IMR-90 (cell line): ENCODE results near the gene C22orf31. TPM values are rescaled to one million over a fixed set of nuclear protein-coding genes. Genes with fewer than 3 reads are reported as not detected.

ENCODE experiments used
- ATAC-seq: fragments of 200-7000 bp; cut with Tn5 transposase; 2 replicates; pipeline ENCODE4 v1.9.1; 2020; ENCODE audit warnings: low read depth, mild to moderate bottlenecking, moderate library complexity
- BruUV-seq: library from RNA; stranded (reverse); fragments of 400-500 nt; replicated peaks from 2 replicates; lab custom pipeline; 2021; lab: Mats Ljungman, UMichigan
- CTCF ChIA-PET: fragments of 300-600 bp; formaldehyde crosslinking; extraction: SDS; loops from one replicate; lab custom pipeline; 2021; ENCODE audit warnings: antibody characterized with exemption; lab: Yijun Ruan, JAX
- POLR2A ChIA-PET: fragments of 300-600 bp; sonication (Branson Sonifier 250); formaldehyde crosslinking; loops from one replicate; lab custom pipeline; 2022; ENCODE audit warnings: antibody characterized with exemption; ENCODE audit not compliant: unreplicated experiment; lab: Charles Lee
- DNase-seq: peaks from one replicate; pipeline ENCODE4 v3.0.0; 2013
- H2AFZ ChIP-seq: replicated peaks from 2 replicates; pipeline ENCODE3; 2013; ENCODE audit warnings: low read length, mild to moderate bottlenecking; ENCODE audit not compliant: poor library complexity
- H2AK5ac ChIP-seq: 2 replicates; pipeline ENCODE4 v1.6.1; 2013; ENCODE audit warnings: low read depth, low read length, inconsistent platforms
- H2AK9ac ChIP-seq: replicated peaks from 2 replicates; pipeline ENCODE3; 2013; ENCODE audit warnings: mild to moderate bottlenecking, low read depth, low read length, moderate library complexity; ENCODE audit not compliant: poor library complexity
- H2BK120ac ChIP-seq: 2 replicates; pipeline ENCODE4 v1.6.1; 2013; ENCODE audit warnings: low read depth, low read length, inconsistent platforms
- H2BK15ac ChIP-seq: 3 replicates; pipeline ENCODE4 v1.6.1; 2013; ENCODE audit warnings: low read depth, low read length, inconsistent platforms
- H2BK20ac ChIP-seq: 2 replicates; pipeline ENCODE4 v1.6.1; 2013; ENCODE audit warnings: low read depth, mild to moderate bottlenecking, inconsistent platforms, low read length, moderate library complexity
- H2BK5ac ChIP-seq: 2 replicates; pipeline ENCODE4 v1.6.1; 2013; ENCODE audit warnings: mild to moderate bottlenecking, low read depth, low read length, inconsistent platforms; ENCODE audit not compliant: poor library complexity, severe bottlenecking
- H3K14ac ChIP-seq: replicated peaks from 2 replicates; pipeline ENCODE4 v1.6.1; 2013; ENCODE audit warnings: low read depth, low read length, inconsistent platforms
- H3K18ac ChIP-seq: 2 replicates; pipeline ENCODE4 v1.6.1; 2013; ENCODE audit warnings: low read depth, low read length, control low read depth
- H3K23ac ChIP-seq: 2 replicates; pipeline ENCODE4 v1.6.1; 2013; ENCODE audit warnings: low read depth, low read length, inconsistent platforms
- H3K27ac ChIP-seq: 2 replicates; pipeline ENCODE4 v1.5.1; 2013; ENCODE audit warnings: mild to moderate bottlenecking, control low read depth, low read length; ENCODE audit not compliant: insufficient read depth
- H3K27me3 ChIP-seq: 2 replicates; pipeline ENCODE4 v1.6.1; 2013; ENCODE audit warnings: low read length; ENCODE audit not compliant: control insufficient read depth, insufficient read depth
- H3K36me3 ChIP-seq: 2 replicates; pipeline ENCODE4 v1.6.1; 2013; ENCODE audit warnings: low read length, mixed read lengths; ENCODE audit not compliant: control insufficient read depth, insufficient read depth
- H3K4ac ChIP-seq: 2 replicates; pipeline ENCODE4 v1.6.1; 2013; ENCODE audit warnings: low read depth, low read length, inconsistent platforms
- H3K4me1 ChIP-seq: 2 replicates; pipeline ENCODE4 v1.6.1; 2013; ENCODE audit warnings: low read length, mixed read lengths; ENCODE audit not compliant: control insufficient read depth, insufficient read depth
- H3K4me2 ChIP-seq: 2 replicates; pipeline ENCODE4 v1.6.1; 2013; ENCODE audit warnings: low read depth, mild to moderate bottlenecking, control low read depth, low read length, moderate library complexity
- H3K4me3 ChIP-seq: 2 replicates; pipeline ENCODE4 v1.5.1; 2013; ENCODE audit warnings: low read depth, mild to moderate bottlenecking, control low read depth, low read length, moderate library complexity; ENCODE audit not compliant: insufficient read depth
- H3K56ac ChIP-seq: 2 replicates; pipeline ENCODE4 v1.6.1; 2013; ENCODE audit warnings: low read length, inconsistent platforms; ENCODE audit not compliant: insufficient read depth; ENCODE audit errors: extremely low read depth
- H3K79me1 ChIP-seq, 2 experiments: 2 replicates each; pipeline ENCODE4 v1.6.1; 2013; ENCODE audit warnings: low read length in 2 of 2, inconsistent platforms in 1 of 2, low read depth in 1 of 2
- H3K9ac ChIP-seq: 2 replicates; pipeline ENCODE4 v1.6.1; 2013; ENCODE audit warnings: low read depth, low read length, control low read depth
- H3K9me1 ChIP-seq: 2 replicates; pipeline ENCODE4 v1.6.1; 2013; ENCODE audit warnings: low read length, inconsistent platforms; ENCODE audit not compliant: insufficient read depth
- H3K9me3 ChIP-seq: 2 replicates; pipeline ENCODE4 v1.6.1; 2013; ENCODE audit warnings: low read length; ENCODE audit not compliant: control insufficient read depth, insufficient read depth
- H4K20me1 ChIP-seq: 2 replicates; pipeline ENCODE4 v1.6.1; 2013; ENCODE audit warnings: low read length, inconsistent platforms; ENCODE audit not compliant: insufficient read depth
- H4K5ac ChIP-seq: 2 replicates; pipeline ENCODE4 v1.6.1; 2013; ENCODE audit warnings: mild to moderate bottlenecking, low read depth, low read length, control low read depth
- H4K8ac ChIP-seq, 2 experiments: 2 replicates each; pipeline ENCODE4 v1.6.1; 2013; ENCODE audit warnings: low read depth in 2 of 2, low read length in 2 of 2, control low read depth in 1 of 2, inconsistent platforms in 1 of 2
- H4K91ac ChIP-seq: 2 replicates; pipeline ENCODE4 v1.6.1; 2013; ENCODE audit warnings: low read depth, low read length, inconsistent platforms; ENCODE audit not compliant: insufficient read depth
- BHLHE40 ChIP-seq: fragments of 150-350 bp; IDR thresholded peaks from 2 replicates; pipeline ENCODE4 v1.6.1; 2016; ENCODE audit warnings: mild to moderate bottlenecking, low read depth, low read length
- CEBPB ChIP-seq: IDR thresholded peaks from 2 replicates; pipeline ENCODE4 v1.6.1; 2012; ENCODE audit warnings: low read depth, low read length, improper control_type of control experiment
- CHD1 ChIP-seq: IDR thresholded peaks from 2 replicates; pipeline ENCODE4 v1.6.1; 2012; ENCODE audit warnings: low read depth, low read length, improper control_type of control experiment
- ELK1 ChIP-seq: fragments of 150-350 bp; IDR thresholded peaks from 2 replicates; pipeline ENCODE4 v1.6.1; 2016; ENCODE audit warnings: low read depth, mild to moderate bottlenecking, low read length, moderate library complexity, borderline replicate concordance
- FOS ChIP-seq: fragments of 150-350 bp; IDR thresholded peaks from 2 replicates; pipeline ENCODE4 v1.6.1; 2016; ENCODE audit warnings: low read depth, low read length
- MAFK ChIP-seq: IDR thresholded peaks from 2 replicates; pipeline ENCODE4 v1.6.1; 2012; ENCODE audit warnings: low read depth, low read length, improper control_type of control experiment
- NFE2L2 ChIP-seq: fragments of 150-350 bp; IDR thresholded peaks from 2 replicates; pipeline ENCODE4 v1.6.1; 2016; ENCODE audit warnings: low read depth, mild to moderate bottlenecking, low read length
- POLR2A ChIP-seq: IDR thresholded peaks from 2 replicates; pipeline ENCODE4 v1.6.1; 2012; ENCODE audit warnings: mild to moderate bottlenecking, low read depth, low read length
- RAD21 ChIP-seq: IDR thresholded peaks from 2 replicates; pipeline ENCODE4 v1.6.1; 2012; ENCODE audit warnings: low read length, improper control_type of control experiment
- RCOR1 ChIP-seq: IDR thresholded peaks from 2 replicates; pipeline ENCODE4 v1.6.1; 2012; ENCODE audit warnings: mild to moderate bottlenecking, low read length, improper control_type of control experiment; ENCODE audit not compliant: insufficient replicate concordance
- RFX5 ChIP-seq: IDR thresholded peaks from 2 replicates; pipeline ENCODE4 v1.8.0; 2012; ENCODE audit warnings: low read depth, mild to moderate bottlenecking, low read length, moderate library complexity
- SMC3 ChIP-seq: fragments of 150-350 bp; IDR thresholded peaks from 2 replicates; pipeline ENCODE4 v1.6.1; 2016; ENCODE audit warnings: low read depth, mild to moderate bottlenecking, antibody characterized with exemption, low read length, moderate library complexity
- WGBS, 2 experiments: methylation state at CpG; one replicate each; pipeline versions ENCODE4 v1.1.5 to v1.1.7; 2013; ENCODE audit warnings: missing lambda C conversion rate in 2 of 2; ENCODE audit not compliant: insufficient read length in 1 of 2; ENCODE audit errors: extremely low coverage in 2 of 2; 5-methylcytosine and 5-hydroxymethylcytosine counted together
- dilution Hi-C: fragments of 300-500 bp; cut with HindIII; formaldehyde crosslinking; loops from one replicate; pipeline ENCODE4 v1.14.3; 2018; ENCODE audit warnings: low sequenced_read_pairs; ENCODE audit not compliant: unreplicated experiment
- in situ Hi-C: fragments of 300-500 bp; cut with MboI; formaldehyde crosslinking; loops from 3 replicates; pipeline ENCODE4 v1.14.3; 2019; ENCODE audit warnings: low sequenced_read_pairs, inconsistent platforms, mixed read lengths
- intact Hi-C: fragments of 100-400 bp; cut with micrococcal nuclease; formaldehyde crosslinking; loops from 2 replicates; pipeline ENCODE4 v1.10.0; 2022
- polyA plus RNA-seq, 3 experiments: library from polyadenylated mRNA; depleted of rRNA; stranded (reverse); fragments of >200 nt; gene quantifications; 2 replicates each; pipeline ENCODE4 v1.2.3, GENCODE V29; 2012; ENCODE audit warnings: low replicate concordance in 1 of 3
- total RNA-seq: library from RNA; depleted of rRNA; stranded (reverse); fragments of >200 nt; gene quantifications from 2 replicates; pipeline ENCODE4 v1.2.3, GENCODE V29; 2012
- TF ChIP-seq, protein P1 (sequence below): fragments of 150-350 bp; IDR thresholded peaks from 2 replicates; pipeline ENCODE4 v1.6.1; 2017; ENCODE audit warnings: mild to moderate bottlenecking, antibody characterized with exemption, low read length, low read depth
- TF ChIP-seq, protein P2 (sequence below): conservative IDR thresholded peaks from 2 replicates; pipeline ENCODE4 v1.5.1; 2012; ENCODE audit warnings: mild to moderate bottlenecking, low read depth, low read length, improper control_type of control experiment

Gene C22orf31
- total and polyA plus RNA-seq, 2 of the 4 experiments (the other 2 are of a cell fraction), result not detected

- in situ Hi-C loops, result no loop called here
- H3K27ac ChIP-seq, result no peak overlapping the region
- no peak overlapping the region for H2BK5ac ChIP-seq
- H4K8ac ChIP-seq, result no peak overlapping the region
- H4K20me1 ChIP-seq, result no peaks in the 10 kb centered on the region
- no peak overlapping the region for H3K18ac ChIP-seq
- no peaks in the 10 kb centered on the region for H3K27me3 ChIP-seq
- CTCF ChIA-PET, result no interaction called here
- no peak overlapping the region for H3K4ac ChIP-seq
- H3K36me3 ChIP-seq, result peaks cover 2% of the 10 kb centered on the region; the same call in 1 of the 2 replicates
- no peak overlapping the region for H3K4me3 ChIP-seq
- no peak overlapping the region for H2BK15ac ChIP-seq
- H3K56ac ChIP-seq, result no peak overlapping the region
- no peak overlapping the region for H3K9ac ChIP-seq
- H2BK120ac ChIP-seq, result no peak overlapping the region
- ATAC-seq (no peak), DNase-seq (no peak)
- no peak overlapping the region for H2AK5ac ChIP-seq
- intact Hi-C loops, result no loop called here
- no peak overlapping the region for H3K4me2 ChIP-seq
- POLR2A ChIA-PET, result no interaction called here
- dilution Hi-C loops, result no loop called here
- H3K4me1 ChIP-seq, result peaks cover 7% of the 10 kb centered on the region
- no peak overlapping the region for H4K91ac ChIP-seq
- H2AK9ac ChIP-seq, result no peak overlapping the region
- H3K23ac ChIP-seq, result no peak overlapping the region
- no peak overlapping the region for H3K14ac ChIP-seq
- no peak overlapping the region for H4K5ac ChIP-seq
- WGBS, 2 experiments, result 17% methylated on average over 1 of the region's 4 CpGs; no CpG with 5 or more reads in 1 of the 2 experiments
- H3K9me1 ChIP-seq, result peaks cover 5% of the 10 kb centered on the region; the same call in 1 of the 2 replicates
- no peak overlapping the region for H2AFZ ChIP-seq
- TF ChIP-seq CHD1 (no peak), ELK1 (no peak), NFE2L2 (no peak), MAFK (no peak), POLR2A (no peak), BHLHE40 (no peak), RAD21 (no peak), RCOR1 (no peak), FOS (no peak), SMC3 (no peak), RFX5 (no peak), CEBPB (no peak)
- TF ChIP-seq, protein P1, sequence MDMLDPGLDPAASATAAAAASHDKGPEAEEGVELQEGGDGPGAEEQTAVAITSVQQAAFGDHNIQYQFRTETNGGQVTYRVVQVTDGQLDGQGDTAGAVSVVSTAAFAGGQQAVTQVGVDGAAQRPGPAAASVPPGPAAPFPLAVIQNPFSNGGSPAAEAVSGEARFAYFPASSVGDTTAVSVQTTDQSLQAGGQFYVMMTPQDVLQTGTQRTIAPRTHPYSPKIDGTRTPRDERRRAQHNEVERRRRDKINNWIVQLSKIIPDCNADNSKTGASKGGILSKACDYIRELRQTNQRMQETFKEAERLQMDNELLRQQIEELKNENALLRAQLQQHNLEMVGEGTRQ, result no peak
- TF ChIP-seq, protein P2, sequence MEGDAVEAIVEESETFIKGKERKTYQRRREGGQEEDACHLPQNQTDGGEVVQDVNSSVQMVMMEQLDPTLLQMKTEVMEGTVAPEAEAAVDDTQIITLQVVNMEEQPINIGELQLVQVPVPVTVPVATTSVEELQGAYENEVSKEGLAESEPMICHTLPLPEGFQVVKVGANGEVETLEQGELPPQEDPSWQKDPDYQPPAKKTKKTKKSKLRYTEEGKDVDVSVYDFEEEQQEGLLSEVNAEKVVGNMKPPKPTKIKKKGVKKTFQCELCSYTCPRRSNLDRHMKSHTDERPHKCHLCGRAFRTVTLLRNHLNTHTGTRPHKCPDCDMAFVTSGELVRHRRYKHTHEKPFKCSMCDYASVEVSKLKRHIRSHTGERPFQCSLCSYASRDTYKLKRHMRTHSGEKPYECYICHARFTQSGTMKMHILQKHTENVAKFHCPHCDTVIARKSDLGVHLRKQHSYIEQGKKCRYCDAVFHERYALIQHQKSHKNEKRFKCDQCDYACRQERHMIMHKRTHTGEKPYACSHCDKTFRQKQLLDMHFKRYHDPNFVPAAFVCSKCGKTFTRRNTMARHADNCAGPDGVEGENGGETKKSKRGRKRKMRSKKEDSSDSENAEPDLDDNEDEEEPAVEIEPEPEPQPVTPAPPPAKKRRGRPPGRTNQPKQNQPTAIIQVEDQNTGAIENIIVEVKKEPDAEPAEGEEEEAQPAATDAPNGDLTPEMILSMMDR, result no peak
- no TSS peak for BruUV-seq
- no peaks in the 10 kb centered on the region for H3K79me1 ChIP-seq
- H2BK20ac ChIP-seq, result no peak overlapping the region
- no peaks in the 10 kb centered on the region for H3K9me3 ChIP-seq
These were observed 45.2 kb upstream of the C22orf31 start for GRCh38 chr22:29106839-29107238.
